Dendritic cell treated with granulocyte-macrophage colony-stimulating factor and Interleukin-4, amounts not matched to agents 40 ng/mL and 50 ng/mL, for 4 days (primary cell): ENCODE results near the gene SBDS.
"Not testable (repeated sequence)": the region's sequence is repeated elsewhere in the genome, so short reads cannot be mapped to it uniquely, and the experiment has no call there.

Experiments used
- H3K27ac Mint-ChIP-seq: one replicate; pipeline ENCODE4 v1.8.0; 2022; ENCODE audit warnings: mild to moderate bottlenecking, mixed read lengths
- H3K27me3 Mint-ChIP-seq: one replicate; pipeline ENCODE4 v1.8.0; 2022; ENCODE audit warnings: mild to moderate bottlenecking, mixed read lengths
- H3K36me3 Mint-ChIP-seq: one replicate; pipeline ENCODE4 v1.8.0; 2022; ENCODE audit warnings: low read depth, mixed read lengths
- H3K4me1 Mint-ChIP-seq: one replicate; pipeline ENCODE4 v1.8.0; 2022; ENCODE audit warnings: low read depth, mixed read lengths
- H3K4me3 Mint-ChIP-seq: one replicate; pipeline ENCODE4 v1.8.0; 2022; ENCODE audit warnings: mild to moderate bottlenecking, moderate library complexity, mixed read lengths
- H3K9me3 Mint-ChIP-seq: one replicate; pipeline ENCODE4 v1.8.0; 2022; ENCODE audit warnings: mixed read lengths
- intact Hi-C: fragments of 100-400 bp; cut with micrococcal nuclease; formaldehyde crosslinking; loops from one replicate; pipeline ENCODE4 v1.15.0; 2022

The SBDS gene

GRCh38 chr7:67014076-67014622 lies 18.8 kb upstream of the SBDS start:
- H3K36me3 Mint-ChIP-seq: peaks cover 91% of the 10 kb centered on the region
- H3K4me3 Mint-ChIP-seq, H3K27ac Mint-ChIP-seq, H3K27me3 Mint-ChIP-seq, intact Hi-C loops, H3K9me3 Mint-ChIP-seq, H3K4me1 Mint-ChIP-seq: not testable (repeated sequence)

- H3K27me3 Mint-ChIP-seq, H3K4me3 Mint-ChIP-seq, intact Hi-C loops, H3K27ac Mint-ChIP-seq, H3K4me1 Mint-ChIP-seq, H3K9me3 Mint-ChIP-seq: not testable (repeated sequence)
- H3K36me3 Mint-ChIP-seq: peaks cover 100% of the 10 kb centered on the region
Observed at GRCh38 chr7:67009677-67010076, 14.3 kb upstream of the SBDS start.

GRCh38 chr7:67008260-67008659 lies 12.9 kb upstream of the SBDS start:
- H3K4me3 Mint-ChIP-seq: no peak overlapping the region
- H3K9me3 Mint-ChIP-seq: no peaks in the 10 kb centered on the region
- peaks cover 97% of the 10 kb centered on the region for H3K36me3 Mint-ChIP-seq
- H3K27ac Mint-ChIP-seq: no peak overlapping the region
- intact Hi-C loops: no loop called here
- H3K27me3 Mint-ChIP-seq: no peaks in the 10 kb centered on the region
- no peaks in the 10 kb centered on the region for H3K4me1 Mint-ChIP-seq

- H3K27me3 Mint-ChIP-seq: no peaks in the 10 kb centered on the region
- H3K9me3 Mint-ChIP-seq: no peaks in the 10 kb centered on the region
- H3K27ac Mint-ChIP-seq: no peak overlapping the region
- peaks cover 97% of the 10 kb centered on the region for H3K36me3 Mint-ChIP-seq
- no peaks in the 10 kb centered on the region for H3K4me1 Mint-ChIP-seq
- H3K4me3 Mint-ChIP-seq: no peak overlapping the region
- intact Hi-C loops: no loop called here
Observed at GRCh38 chr7:67006965-67007364, 11.6 kb upstream of the SBDS start.

DNA sequence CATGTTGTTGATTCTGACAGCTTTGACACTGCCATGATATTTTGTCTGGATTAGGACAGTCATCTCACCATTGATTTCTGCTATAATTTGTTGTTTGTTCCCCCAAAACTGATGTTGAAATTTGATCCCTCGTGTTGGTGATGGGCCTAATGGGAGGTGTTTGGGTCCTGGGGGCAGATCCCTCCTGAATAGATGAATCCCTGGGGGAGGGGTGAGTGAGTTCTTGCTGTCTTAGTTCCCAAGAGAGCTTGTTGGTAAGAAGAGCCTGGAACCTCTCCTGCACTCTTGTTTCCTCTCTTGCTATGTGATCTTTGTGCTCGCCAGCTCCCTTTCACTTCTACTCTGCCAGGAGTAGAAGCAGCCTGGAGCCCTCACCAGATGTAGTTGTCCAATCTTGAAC lies 8.8 kb upstream of the SBDS start:
- H3K27me3 Mint-ChIP-seq, H3K9me3 Mint-ChIP-seq, H3K27ac Mint-ChIP-seq, H3K4me3 Mint-ChIP-seq, intact Hi-C loops, H3K4me1 Mint-ChIP-seq: not testable (repeated sequence)
- H3K36me3 Mint-ChIP-seq: peaks cover 83% of the 10 kb centered on the region

GRCh38 chr7:67000601-67001258 lies 5.3 kb upstream of the SBDS start:
- H3K36me3 Mint-ChIP-seq: peaks cover 64% of the 10 kb centered on the region

GRCh38 chr7:66996444-66997191 lies 1.2 kb upstream of the SBDS start, which contains the start of gene TYW1:
Gene TYW1, plus strand, starts transcription at chr7:66996833. Its CDS starts 146 bp downstream, at chr7:66996979.
- H3K27me3 Mint-ChIP-seq, intact Hi-C loops, H3K9me3 Mint-ChIP-seq: not testable (repeated sequence)
- H3K36me3 Mint-ChIP-seq: peaks cover 58% of the 10 kb centered on the region
- H3K4me3 Mint-ChIP-seq: peak within 1 kb of the TSS; percentile 99
- peak within 1 kb of the TSS; percentile 97 for H3K27ac Mint-ChIP-seq
- H3K4me1 Mint-ChIP-seq: peaks cover 13% of the 10 kb centered on the region

More at GRCh38 chr7:67000601-67001258, 5.3 kb upstream of the SBDS start:
- intact Hi-C loops, H3K27ac Mint-ChIP-seq, H3K9me3 Mint-ChIP-seq, H3K4me1 Mint-ChIP-seq, H3K4me3 Mint-ChIP-seq, H3K27me3 Mint-ChIP-seq: not testable (repeated sequence)

DNA sequence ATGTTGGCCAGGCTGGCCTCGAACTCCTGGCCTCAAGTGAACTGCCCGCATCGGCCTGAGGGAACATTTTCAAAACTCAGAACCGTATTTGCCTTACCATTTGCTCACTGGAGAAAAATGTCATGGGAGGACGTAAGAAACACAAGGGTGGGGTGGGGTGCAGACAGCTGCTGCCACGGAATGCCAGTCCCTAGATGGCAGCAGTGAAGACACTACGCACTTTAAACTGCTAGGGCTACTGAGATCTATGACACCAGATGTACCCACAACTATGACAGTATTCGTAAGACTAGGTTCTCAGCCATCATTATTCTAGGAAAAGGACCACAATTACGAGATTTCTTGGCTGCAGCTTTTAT lies 716 bp downstream of the SBDS start:
- peak overlapping the region; percentile 95 for H3K4me3 Mint-ChIP-seq
- H3K9me3 Mint-ChIP-seq, intact Hi-C loops, H3K27me3 Mint-ChIP-seq: not testable (repeated sequence)
- peaks cover 72% of the 10 kb centered on the region for H3K36me3 Mint-ChIP-seq
- H3K4me1 Mint-ChIP-seq: peaks cover 13% of the 10 kb centered on the region
- peak overlapping the region; percentile 97 for H3K27ac Mint-ChIP-seq

DNA sequence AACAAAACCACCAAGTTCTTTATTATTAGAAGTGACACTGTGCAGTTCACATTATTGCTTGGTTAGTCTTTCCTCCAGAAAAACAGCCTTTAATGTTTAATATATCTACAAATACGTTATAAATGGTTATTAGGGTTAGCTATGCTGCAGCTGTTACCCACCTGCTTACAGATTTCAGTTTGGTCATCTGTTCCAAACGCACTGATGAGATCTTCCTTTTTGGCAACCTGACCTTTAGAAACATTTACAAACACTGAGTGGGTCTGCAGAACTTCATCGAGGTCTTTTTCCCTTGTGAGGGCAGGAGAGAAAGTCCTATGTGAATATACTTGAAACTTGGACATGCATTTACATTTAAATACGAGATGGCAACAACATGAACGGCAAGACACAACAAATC lies 1.3 kb downstream of the SBDS start:
- Mint-ChIP-seq H3K27ac (peak overlapping the region; percentile 97), H3K36me3 (peaks cover 72% of the 10 kb centered on the region), H3K4me3 (peak overlapping the region; percentile 95), H3K4me1 (peaks cover 13% of the 10 kb centered on the region)
- H3K27me3 Mint-ChIP-seq, intact Hi-C loops, H3K9me3 Mint-ChIP-seq: not testable (repeated sequence)

DNA sequence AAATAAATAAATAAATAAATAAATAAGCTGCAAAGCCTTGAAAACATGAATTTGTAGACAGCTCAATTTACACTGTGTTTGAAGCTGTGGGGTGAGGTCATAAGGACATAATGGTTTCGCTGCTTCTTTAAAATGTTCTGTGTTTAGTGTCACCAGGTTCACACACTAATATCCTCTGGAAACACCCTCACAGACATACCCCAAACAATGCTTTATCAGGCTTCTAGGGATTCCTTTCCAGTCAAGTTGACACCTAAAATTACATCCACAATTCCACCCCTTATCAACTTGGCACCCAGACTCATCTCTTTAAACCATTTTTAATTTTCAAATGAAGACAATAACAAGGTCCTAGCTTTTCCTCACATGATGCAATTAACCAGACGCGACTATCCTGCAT lies 5.8 kb downstream of the SBDS start:
- H3K4me3 Mint-ChIP-seq, H3K4me1 Mint-ChIP-seq, H3K9me3 Mint-ChIP-seq, H3K27me3 Mint-ChIP-seq, H3K27ac Mint-ChIP-seq: not testable (repeated sequence)
- H3K36me3 Mint-ChIP-seq: peaks cover 70% of the 10 kb centered on the region
- intact Hi-C loops: loop anchor here (10.0 kb wide), 1 partner anchor 65 kb away; the partner anchor contains the start of gene TMEM248

GRCh38 chr7:66980336-66980735 lies 15.1 kb downstream of the SBDS start:
- intact Hi-C loops: loop anchor here (10.0 kb wide), 1 partner anchor 56 kb away; the partner anchor contains the start of gene TMEM248

DNA sequence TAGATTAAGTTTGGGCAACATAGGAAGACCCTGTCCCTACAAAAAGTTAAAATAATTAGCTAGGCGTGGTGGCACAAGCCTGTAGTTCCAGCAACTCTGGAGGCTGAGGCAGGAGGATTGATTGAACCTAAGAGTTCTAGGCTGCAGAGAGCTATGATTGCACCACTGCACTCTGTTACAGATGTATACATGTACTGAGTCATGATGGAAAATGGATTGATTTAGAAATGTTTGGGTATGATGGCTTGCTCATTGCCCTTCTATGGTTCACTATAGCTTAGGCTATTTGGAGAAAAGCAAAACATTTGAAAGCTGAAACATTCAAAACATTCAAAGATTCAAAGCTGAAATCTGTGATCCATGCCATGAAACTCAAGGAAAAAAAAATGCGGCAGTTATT lies 16.4 kb downstream of the SBDS start:
- H3K27me3 Mint-ChIP-seq, H3K4me3 Mint-ChIP-seq, intact Hi-C loops, H3K4me1 Mint-ChIP-seq, H3K36me3 Mint-ChIP-seq, H3K27ac Mint-ChIP-seq: not testable (repeated sequence)
- H3K9me3 Mint-ChIP-seq: peaks cover 23% of the 10 kb centered on the region

More at GRCh38 chr7:66980336-66980735, 15.1 kb downstream of the SBDS start:
- peaks cover 23% of the 10 kb centered on the region for H3K9me3 Mint-ChIP-seq
- H3K4me3 Mint-ChIP-seq, H3K36me3 Mint-ChIP-seq, H3K4me1 Mint-ChIP-seq, H3K27me3 Mint-ChIP-seq, H3K27ac Mint-ChIP-seq: not testable (repeated sequence)

DNA sequence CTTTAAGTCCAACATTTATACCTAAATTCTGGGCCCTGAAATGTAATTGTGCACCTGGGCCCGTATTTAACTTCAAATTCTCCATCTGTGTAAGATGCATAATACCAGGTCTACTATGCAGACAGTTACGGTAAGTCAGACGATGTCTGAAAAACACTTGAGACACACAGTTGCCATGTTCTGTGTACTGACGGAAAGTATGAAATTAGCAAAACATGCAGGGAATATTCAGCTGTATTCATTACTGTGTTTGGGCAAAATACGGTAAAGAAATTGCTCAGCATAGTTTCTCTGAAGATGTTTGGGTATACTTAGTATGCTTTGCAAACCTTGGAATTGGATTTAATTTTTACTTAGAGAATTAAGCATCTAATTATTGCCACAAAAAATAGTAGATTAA lies 17.1 kb downstream of the SBDS start:
- H3K27me3 Mint-ChIP-seq, H3K4me1 Mint-ChIP-seq, H3K36me3 Mint-ChIP-seq, H3K4me3 Mint-ChIP-seq, intact Hi-C loops, H3K27ac Mint-ChIP-seq: not testable (repeated sequence)
- H3K9me3 Mint-ChIP-seq: peaks cover 23% of the 10 kb centered on the region

- Mint-ChIP-seq H3K4me3 (no peak overlapping the region), H3K27me3 (no peaks in the 10 kb centered on the region), H3K9me3 (peaks cover 14% of the 10 kb centered on the region), H3K36me3 (no peaks in the 10 kb centered on the region), H3K27ac (no peak overlapping the region), H3K4me1 (no peaks in the 10 kb centered on the region)
- intact Hi-C loops: no loop called here
Observed at GRCh38 chr7:66974986-66975590, 20.3 kb downstream of the SBDS start.
